ENCODE results near the gene UEVLD. TPM values are rescaled to one million over a fixed set of nuclear protein-coding genes. Genes with fewer than 3 reads are reported as not detected.

The UEVLD gene
- total RNA-seq, 1 donor: 33.2 TPM

DNA sequence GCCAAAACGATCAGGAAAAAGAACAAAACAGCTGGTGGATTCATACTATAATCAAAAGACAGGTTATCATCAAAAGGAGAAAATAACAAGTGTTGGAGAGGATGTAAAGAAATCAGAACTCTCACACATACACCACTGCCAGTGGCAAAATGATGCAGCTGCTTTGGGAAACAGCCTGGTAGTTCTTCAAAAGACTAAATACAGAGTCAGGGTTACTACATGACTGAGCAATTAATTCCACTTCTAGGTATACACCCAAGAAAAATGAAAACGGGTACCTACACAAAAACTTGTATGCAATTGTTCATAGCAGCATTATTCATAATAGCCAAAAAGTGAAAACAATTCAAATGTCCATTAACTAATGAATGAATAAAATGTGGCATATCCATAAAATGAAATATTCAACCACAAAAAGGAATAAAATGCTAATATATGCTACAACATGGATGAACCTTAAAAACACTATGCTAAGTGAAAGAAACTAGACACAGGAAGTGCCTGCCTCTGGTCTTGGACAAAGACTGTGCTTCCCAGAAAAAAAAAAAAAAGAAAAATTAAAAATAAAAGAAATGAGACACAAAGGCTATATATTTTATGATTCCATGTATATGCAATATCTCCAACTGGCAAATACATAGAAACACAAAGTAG lies 8.3 kb downstream of the UEVLD start:
- TF ChIP-seq, protein P1, sequence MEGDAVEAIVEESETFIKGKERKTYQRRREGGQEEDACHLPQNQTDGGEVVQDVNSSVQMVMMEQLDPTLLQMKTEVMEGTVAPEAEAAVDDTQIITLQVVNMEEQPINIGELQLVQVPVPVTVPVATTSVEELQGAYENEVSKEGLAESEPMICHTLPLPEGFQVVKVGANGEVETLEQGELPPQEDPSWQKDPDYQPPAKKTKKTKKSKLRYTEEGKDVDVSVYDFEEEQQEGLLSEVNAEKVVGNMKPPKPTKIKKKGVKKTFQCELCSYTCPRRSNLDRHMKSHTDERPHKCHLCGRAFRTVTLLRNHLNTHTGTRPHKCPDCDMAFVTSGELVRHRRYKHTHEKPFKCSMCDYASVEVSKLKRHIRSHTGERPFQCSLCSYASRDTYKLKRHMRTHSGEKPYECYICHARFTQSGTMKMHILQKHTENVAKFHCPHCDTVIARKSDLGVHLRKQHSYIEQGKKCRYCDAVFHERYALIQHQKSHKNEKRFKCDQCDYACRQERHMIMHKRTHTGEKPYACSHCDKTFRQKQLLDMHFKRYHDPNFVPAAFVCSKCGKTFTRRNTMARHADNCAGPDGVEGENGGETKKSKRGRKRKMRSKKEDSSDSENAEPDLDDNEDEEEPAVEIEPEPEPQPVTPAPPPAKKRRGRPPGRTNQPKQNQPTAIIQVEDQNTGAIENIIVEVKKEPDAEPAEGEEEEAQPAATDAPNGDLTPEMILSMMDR (IDR thresholded peaks at IDR 0.05; ENCODE audit: insufficient read depth, low read depth, low read length): no peak
- no peak overlapping the region for H3K4me3 ChIP-seq (ENCODE audit: low read depth, low read length)
- DNase-seq (ENCODE audit: low read depth): no peak

DNA sequence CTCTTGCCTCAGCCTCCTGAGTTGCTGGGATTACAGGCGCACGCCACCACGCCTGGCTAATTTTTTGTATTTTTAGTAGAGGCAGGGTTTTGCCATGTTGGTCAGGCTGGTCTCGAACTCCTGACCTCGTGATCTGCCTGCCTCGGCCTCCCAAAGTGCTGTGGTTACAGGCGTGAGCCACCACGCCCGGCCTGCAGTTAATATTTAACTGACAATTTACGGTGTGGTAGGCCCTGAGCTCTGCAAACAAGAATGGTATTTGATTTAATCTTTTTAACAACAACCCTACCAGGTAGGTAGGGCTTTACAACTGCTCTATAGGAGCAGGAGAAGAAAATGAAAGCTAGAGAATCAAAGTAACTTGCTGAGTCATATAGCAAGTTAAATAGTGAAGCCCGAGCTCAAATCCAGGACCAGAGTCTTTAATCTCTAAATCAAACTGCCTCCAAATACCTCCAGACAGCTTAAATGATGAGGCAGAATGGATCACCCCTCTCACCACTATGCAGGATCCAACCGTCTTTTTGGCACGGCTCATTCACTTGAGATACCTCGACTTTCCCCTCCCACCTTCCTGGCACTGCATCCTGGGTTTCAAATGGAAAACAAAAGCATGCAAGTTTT lies 9.4 kb downstream of the UEVLD start:
- no peak for DNase-seq (ENCODE audit: low read depth)
- no peak overlapping the region for H3K4me3 ChIP-seq (ENCODE audit: low read depth, low read length)
- TF ChIP-seq, protein P1 (IDR thresholded peaks at IDR 0.05; ENCODE audit: insufficient read depth, low read depth, low read length): no peak

DNA sequence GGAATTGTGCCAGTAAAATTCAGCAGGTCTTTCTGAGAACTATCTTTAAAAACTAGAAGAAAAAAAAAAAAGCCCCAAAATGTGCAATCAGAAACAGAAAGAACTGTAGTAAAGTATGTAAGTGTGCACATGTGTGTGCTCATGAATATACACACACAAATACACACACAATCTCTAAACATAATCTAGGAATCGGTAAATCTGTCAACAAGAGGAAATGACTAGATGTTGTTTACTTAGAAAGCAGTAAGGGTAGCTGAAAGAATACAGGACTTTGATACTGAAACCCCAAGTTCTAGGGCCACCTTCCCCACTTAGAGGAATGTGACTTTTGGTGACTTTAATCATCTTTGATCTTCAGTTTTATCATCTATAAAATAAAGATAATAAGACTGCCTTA lies 13.2 kb downstream of the UEVLD start:
- DNase-seq (ENCODE audit: low read depth): no peak
- no peak overlapping the region for H3K4me3 ChIP-seq (ENCODE audit: low read depth, low read length)
- TF ChIP-seq, protein P1 (IDR thresholded peaks at IDR 0.05; ENCODE audit: insufficient read depth, low read depth, low read length): no peak

DNA sequence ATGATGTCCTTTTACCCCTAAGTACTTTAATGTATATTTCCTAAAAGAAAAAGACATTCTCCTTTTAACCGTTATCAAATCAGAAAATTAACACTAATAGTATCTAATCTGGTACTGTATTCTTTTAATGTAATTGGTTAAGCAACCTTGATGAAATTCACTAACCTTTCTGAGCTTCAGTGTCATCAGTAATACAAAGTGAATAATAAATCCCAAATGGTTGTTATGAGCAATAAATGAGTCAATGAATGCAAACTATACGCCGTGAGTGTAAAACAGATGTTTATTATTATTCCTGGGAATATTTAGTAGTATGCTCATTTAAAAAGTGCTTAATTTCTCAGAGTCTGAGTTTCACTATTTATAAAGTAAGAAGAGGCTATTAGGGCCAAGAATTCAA lies 21.5 kb downstream of the UEVLD start:
- TF ChIP-seq, protein P1 (IDR thresholded peaks at IDR 0.05; ENCODE audit: insufficient read depth, low read depth, low read length): no peak
- no peak for DNase-seq (ENCODE audit: low read depth)
- no peak overlapping the region for H3K4me3 ChIP-seq (ENCODE audit: low read depth, low read length)

DNA sequence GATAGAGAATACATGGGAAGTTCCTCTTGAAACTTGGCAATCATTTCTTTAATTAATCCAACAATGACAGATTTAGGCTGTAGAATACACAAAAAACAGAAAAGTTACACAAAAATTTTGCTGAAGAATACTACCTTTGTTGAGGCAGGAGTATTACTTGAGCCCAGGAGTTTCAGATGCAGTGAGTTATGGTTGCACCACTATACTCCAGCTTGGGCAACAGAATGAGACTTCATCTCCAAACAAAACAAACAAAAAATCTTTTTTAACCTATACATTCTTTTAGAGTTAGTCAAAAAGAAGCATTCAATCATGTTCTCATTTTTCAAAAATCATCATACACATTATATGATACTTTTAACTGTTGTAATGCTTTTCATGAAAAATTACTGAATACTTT lies 22.1 kb downstream of the UEVLD start:
- H3K4me3 ChIP-seq (ENCODE audit: low read depth, low read length): no peak overlapping the region
- TF ChIP-seq, protein P1 (IDR thresholded peaks at IDR 0.05; ENCODE audit: insufficient read depth, low read depth, low read length): no peak

DNA sequence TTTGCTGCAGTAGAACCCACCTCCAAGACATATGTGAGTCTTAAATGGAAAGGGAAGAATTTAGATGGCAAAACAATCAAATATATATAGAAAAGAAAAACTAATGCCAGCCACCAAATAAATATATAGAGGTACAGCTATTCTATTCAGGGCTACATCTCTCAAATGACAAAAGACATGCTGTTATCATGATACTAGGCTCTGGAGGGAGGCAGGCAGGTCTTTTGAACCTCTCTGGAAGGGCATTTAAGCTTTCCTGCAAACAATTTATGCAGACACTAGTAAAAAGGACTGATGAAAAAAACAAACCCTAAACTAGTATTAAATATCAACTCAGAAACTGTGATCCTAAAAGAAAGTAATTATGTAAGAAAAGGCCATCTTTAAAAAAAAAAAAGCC lies 24.4 kb downstream of the UEVLD start:
- no peak overlapping the region for H3K4me3 ChIP-seq (ENCODE audit: low read depth, low read length)
- DNase-seq (ENCODE audit: low read depth): no peak
- TF ChIP-seq, protein P1 (IDR thresholded peaks at IDR 0.05; ENCODE audit: insufficient read depth, low read depth, low read length): no peak

More for the DNA sequence above, 22.1 kb downstream of the UEVLD start:
- DNase-seq (ENCODE audit: low read depth): no peak

All from fibroblast of villous mesenchyme (primary cell).